HG02981 (cell line): ENCODE measurements around the gene NUP98.
"Not testable (repeated sequence)": the region's sequence is repeated elsewhere in the genome, so short reads cannot be mapped to it uniquely, and the experiment has no call there.

ENCODE experiments used
- ATAC-seq: cut with Tn5 transposase; IDR thresholded peaks from one replicate; pipeline ENCODE4 v1.9.1; 2021; ENCODE audit warnings: mild to moderate bottlenecking, moderate library complexity; ENCODE audit not compliant: unreplicated experiment

The NUP98 gene

GRCh38 chr11:3802011-3802790, 4.8 kb upstream of the NUP98 start:
- no peak for ATAC-seq

- no peak for ATAC-seq
These were observed 2.5 kb upstream of the NUP98 start for GRCh38 chr11:3799873-3800272.

- ATAC-seq = no peak
These were observed 1.8 kb upstream of the NUP98 start for GRCh38 chr11:3799143-3799542.

GRCh38 chr11:3796801-3797328, 489 bp downstream of the NUP98 start:
- ATAC-seq = peak; percentile 26

GRCh38 chr11:3796346-3796745, 1.0 kb downstream of the NUP98 start:
- ATAC-seq = no peak

- no peak for ATAC-seq
These were observed 1.4 kb downstream of the NUP98 start for GRCh38 chr11:3796002-3796311.

GRCh38 chr11:3795131-3796001, 2.0 kb downstream of the NUP98 start:
- ATAC-seq = no peak

GRCh38 chr11:3794387-3794786, 3.0 kb downstream of the NUP98 start:
- ATAC-seq = not testable (repeated sequence)

- no peak for ATAC-seq
These were observed 10.4 kb downstream of the NUP98 start for GRCh38 chr11:3786781-3787428.

GRCh38 chr11:3783611-3784010, 13.7 kb downstream of the NUP98 start:
- ATAC-seq = no peak

GRCh38 chr11:3782963-3783362, 14.4 kb downstream of the NUP98 start:
- ATAC-seq = no peak

- ATAC-seq = no peak
These were observed 15.9 kb downstream of the NUP98 start for GRCh38 chr11:3781423-3781822.

- no peak for ATAC-seq
These were observed 21.5 kb downstream of the NUP98 start for GRCh38 chr11:3775736-3776406.

- ATAC-seq = no peak
These were observed 24.2 kb downstream of the NUP98 start for GRCh38 chr11:3773180-3773579.

- ATAC-seq = no peak
These were observed 29.8 kb downstream of the NUP98 start for GRCh38 chr11:3767536-3767935.

GRCh38 chr11:3766836-3767235, 30.5 kb downstream of the NUP98 start:
- not testable (repeated sequence) for ATAC-seq

- no peak for ATAC-seq
These were observed 33.1 kb downstream of the NUP98 start for GRCh38 chr11:3764266-3764665.

GRCh38 chr11:3755151-3755550, 42.2 kb downstream of the NUP98 start:
- ATAC-seq = no peak

GRCh38 chr11:3753110-3753509, 44.2 kb downstream of the NUP98 start:
- no peak for ATAC-seq

GRCh38 chr11:3747704-3748103, 49.6 kb downstream of the NUP98 start:
- no peak for ATAC-seq

GRCh38 chr11:3745161-3745560, 52.2 kb downstream of the NUP98 start:
- ATAC-seq = no peak
